Measurements from ENCODE around the gene FGGY. TPM values are rescaled to one million over a fixed set of nuclear protein-coding genes. Genes with fewer than 3 reads are reported as not detected.
A peak's percentile ranks its signal among the peaks of the same experiment; 100 is the strongest.

The FGGY gene
- total RNA-seq, 2 donors from 2014 or later: 12.4 to 17.9 TPM

DNA sequence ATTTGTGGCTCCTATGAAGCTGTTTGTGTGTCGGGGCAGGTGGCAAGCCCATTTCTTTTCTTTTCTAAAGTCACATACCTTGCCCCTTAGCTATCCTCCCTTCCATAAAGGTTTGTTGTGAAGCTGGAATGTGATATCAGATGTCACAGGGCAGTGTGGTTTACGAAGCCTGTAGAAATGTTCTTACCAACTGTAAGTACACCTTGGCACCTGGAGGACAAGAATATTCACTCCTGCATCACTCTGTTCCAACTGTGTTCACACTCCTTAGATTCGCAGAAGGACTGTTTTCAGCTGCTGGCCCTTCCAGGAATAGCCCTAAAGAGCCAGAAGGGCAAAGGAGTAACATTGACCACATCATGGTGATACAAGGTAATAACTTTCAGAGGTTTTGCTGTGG is 176.9 kb downstream of the FGGY start:
- Mint-ChIP-seq H3K4me3 (no peak overlapping the region), H3K27me3 (ENCODE audit: low read depth) (no peaks in the 10 kb centered on the region), H3K27ac (no peak overlapping the region), H3K36me3 (ENCODE audit: insufficient read depth in 2 of 2) (peaks cover 0 to 4% of the 10 kb centered on the region in 2 donors), H3K4me1 (ENCODE audit: low read depth) (peaks cover 16% of the 10 kb centered on the region), H3K9me3 (peaks cover 2% of the 10 kb centered on the region in 2 donors)
- DNase-seq (no peak), ATAC-seq (replicated peaks in 1 of 2) (no peak)

DNA sequence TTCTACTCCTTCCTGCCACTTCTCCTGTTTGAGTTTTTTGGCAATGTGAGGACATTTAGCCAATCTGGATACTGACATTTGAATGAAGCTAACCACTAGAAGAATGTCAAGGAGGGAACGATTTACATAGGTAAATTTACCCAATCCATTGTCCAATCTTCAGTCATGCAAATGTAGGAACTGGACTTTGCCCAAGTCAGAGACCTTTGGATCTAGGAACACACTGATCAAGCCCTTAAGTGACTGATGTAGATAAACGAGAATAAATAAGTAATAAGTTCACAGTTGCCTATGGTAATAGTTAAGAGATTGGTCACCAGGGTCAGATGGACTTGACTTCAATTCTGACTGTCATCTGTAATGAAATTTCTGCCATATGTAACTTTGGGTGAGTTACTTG is 177.6 kb downstream of the FGGY start:
- H3K27ac Mint-ChIP-seq: no peak overlapping the region
- peaks cover 0 to 2% of the 10 kb centered on the region in 2 donors for H3K9me3 Mint-ChIP-seq
- no peaks in the 10 kb centered on the region for H3K27me3 Mint-ChIP-seq (ENCODE audit: low read depth)
- no peak for DNase-seq
- no peak for ATAC-seq (replicated peaks in 1 of 2)
- peaks cover 0 to 4% of the 10 kb centered on the region in 2 donors for H3K36me3 Mint-ChIP-seq (ENCODE audit: insufficient read depth in 2 of 2)
- H3K4me3 Mint-ChIP-seq: no peak overlapping the region
- H3K4me1 Mint-ChIP-seq (ENCODE audit: low read depth): peaks cover 16% of the 10 kb centered on the region

DNA sequence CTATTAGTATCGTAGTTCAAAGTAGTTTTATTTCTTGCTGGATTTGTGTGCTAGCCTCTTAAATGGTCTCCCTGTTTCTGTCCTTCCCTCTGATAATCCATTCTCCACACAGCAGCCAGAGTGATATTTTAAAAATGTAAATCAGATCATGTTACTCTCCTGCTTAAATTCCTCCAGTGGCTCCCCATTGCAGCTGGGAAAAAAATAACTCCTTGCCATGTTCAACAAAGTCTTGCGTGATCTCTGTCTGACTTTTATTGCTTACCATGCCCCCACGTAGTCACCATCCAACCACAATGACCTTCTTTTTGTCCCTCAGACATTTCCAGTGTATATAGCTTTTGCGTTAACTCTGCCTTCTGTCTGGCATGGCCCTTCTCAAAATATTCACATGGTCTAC is 178.8 kb downstream of the FGGY start:
- peaks cover 0 to 2% of the 10 kb centered on the region in 2 donors for H3K9me3 Mint-ChIP-seq
- no peak overlapping the region for H3K4me3 Mint-ChIP-seq
- no peaks in the 10 kb centered on the region for H3K27me3 Mint-ChIP-seq (ENCODE audit: low read depth)
- peak overlapping the region; percentile 21 for H3K27ac Mint-ChIP-seq
- H3K36me3 Mint-ChIP-seq (ENCODE audit: insufficient read depth in 2 of 2): peaks cover 0 to 4% of the 10 kb centered on the region in 2 donors
- peaks cover 16% of the 10 kb centered on the region for H3K4me1 Mint-ChIP-seq (ENCODE audit: low read depth)
- DNase-seq (no peak), ATAC-seq (replicated peaks in 1 of 2) (no peak)

DNA sequence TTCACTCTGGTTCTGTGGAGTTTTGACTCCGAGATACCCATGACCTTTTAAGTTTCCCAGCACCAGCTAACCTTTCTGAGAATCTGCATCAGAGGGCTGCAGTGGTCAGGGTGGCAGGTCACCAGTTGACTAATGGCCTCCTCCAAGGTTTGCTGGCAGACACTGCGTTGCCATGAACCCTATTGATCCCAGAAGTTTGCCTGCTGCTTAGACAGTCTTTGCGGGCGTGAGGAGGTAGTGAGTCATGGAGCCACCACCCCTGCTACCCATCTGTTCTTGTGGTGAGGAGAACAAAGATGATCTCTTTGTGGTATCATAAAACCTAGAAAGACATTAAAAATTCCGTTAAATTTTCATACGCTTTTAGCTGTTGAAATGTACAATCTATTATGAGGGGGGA is 180.4 kb downstream of the FGGY start:
- Mint-ChIP-seq H3K9me3 (no peaks in the 10 kb centered on the region), H3K36me3 (ENCODE audit: insufficient read depth in 2 of 2) (peaks cover 0 to 4% of the 10 kb centered on the region in 2 donors), H3K27ac (peak overlapping the region; percentile 72), H3K27me3 (ENCODE audit: low read depth) (no peaks in the 10 kb centered on the region), H3K4me1 (ENCODE audit: low read depth) (peaks cover 16% of the 10 kb centered on the region), H3K4me3 (peak overlapping the region; percentile 44 to 68)
- ATAC-seq (replicated peaks in 1 of 2) (peak; percentile 95), DNase-seq (peak; percentile 72 to 78)

DNA sequence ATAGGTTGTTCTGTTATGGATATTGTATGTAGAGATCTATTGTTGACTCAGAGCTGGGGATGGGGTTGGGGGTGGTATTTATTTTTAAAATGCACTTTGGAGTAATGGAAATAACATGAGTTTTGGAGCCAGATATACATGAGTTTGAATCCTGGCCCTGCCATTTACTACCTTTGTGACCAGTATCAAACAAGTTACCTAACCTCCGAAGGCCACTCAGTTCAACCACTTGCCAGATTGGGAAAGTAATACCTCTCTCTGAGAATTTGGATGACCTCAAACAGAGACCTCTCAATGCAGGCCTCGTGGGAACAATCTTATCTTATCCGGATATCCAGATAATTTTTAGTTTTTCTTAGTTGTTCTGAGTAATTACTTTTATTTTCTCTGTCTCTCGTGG is 181.0 kb downstream of the FGGY start:
- Mint-ChIP-seq H3K4me1 (ENCODE audit: low read depth) (peaks cover 16% of the 10 kb centered on the region), H3K4me3 (peak overlapping the region in 1 of 2 donors; percentile 68), H3K27me3 (ENCODE audit: low read depth) (no peaks in the 10 kb centered on the region), H3K36me3 (ENCODE audit: insufficient read depth in 2 of 2) (peaks cover 0 to 4% of the 10 kb centered on the region in 2 donors), H3K27ac (peak overlapping the region; percentile 72), H3K9me3 (no peaks in the 10 kb centered on the region)
- DNase-seq: no peak
- no peak for ATAC-seq (replicated peaks in 1 of 2)

DNA sequence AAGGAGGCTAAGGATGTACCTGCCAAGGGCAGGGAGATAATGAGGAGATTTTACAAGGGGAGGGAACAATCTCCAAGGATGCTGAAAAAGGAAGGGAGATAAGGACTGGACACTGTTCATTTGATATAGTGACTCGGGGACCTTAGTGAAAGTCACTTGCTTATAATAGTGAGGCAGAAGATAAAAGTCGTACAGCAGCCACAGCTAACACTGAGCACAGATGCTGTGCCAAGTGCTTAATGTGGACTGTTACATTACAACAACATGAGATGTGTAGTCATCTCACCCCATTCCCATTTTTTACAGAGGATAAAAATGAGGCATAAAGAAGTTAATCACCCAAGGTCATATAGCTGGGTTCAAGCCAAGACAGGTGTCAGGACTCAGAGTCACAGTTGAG is 181.9 kb downstream of the FGGY start:
- H3K4me1 Mint-ChIP-seq (ENCODE audit: low read depth): peaks cover 16% of the 10 kb centered on the region
- H3K36me3 Mint-ChIP-seq (ENCODE audit: insufficient read depth in 2 of 2): peaks cover 0 to 4% of the 10 kb centered on the region in 2 donors
- ATAC-seq (replicated peaks in 1 of 2) (no peak), DNase-seq (no peak)
- H3K4me3 Mint-ChIP-seq: no peak overlapping the region
- no peaks in the 10 kb centered on the region for H3K27me3 Mint-ChIP-seq (ENCODE audit: low read depth)
- H3K9me3 Mint-ChIP-seq: no peaks in the 10 kb centered on the region
- H3K27ac Mint-ChIP-seq: no peak overlapping the region

DNA sequence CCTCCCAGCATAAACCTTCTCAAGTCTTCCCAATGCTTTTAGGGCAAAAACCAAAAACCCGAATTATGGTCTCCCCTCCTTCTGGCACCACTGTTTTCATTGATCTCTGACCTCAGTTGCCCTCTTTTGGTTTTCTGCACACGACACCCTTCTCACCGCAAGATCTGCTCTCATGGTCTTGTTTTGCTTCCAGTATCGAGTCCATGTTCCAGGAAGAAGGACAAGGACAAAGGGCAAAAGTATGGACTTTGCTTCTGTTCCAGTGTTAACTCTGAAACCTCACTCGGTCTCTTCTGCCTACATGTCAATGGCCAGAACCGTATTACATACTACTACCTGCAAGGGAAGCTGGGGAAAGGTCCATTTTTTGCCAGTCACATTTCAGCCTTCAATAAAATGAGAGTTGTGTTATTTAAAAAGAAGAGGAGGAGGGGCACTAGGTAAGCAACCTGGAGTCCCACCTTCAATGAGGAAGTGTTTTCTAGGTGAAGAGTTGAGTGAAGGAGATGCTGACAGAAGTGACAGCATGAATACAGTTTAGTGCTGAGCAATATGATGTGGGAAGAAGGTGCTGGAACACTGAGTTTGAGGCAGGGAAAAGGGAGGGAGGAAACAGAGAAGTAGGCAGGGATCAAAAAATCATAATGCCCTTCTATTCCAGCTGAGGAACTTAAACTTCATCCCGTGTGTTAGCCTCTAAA is 183.4 kb downstream of the FGGY start:
- no peaks in the 10 kb centered on the region for H3K27me3 Mint-ChIP-seq (ENCODE audit: low read depth)
- H3K9me3 Mint-ChIP-seq: no peaks in the 10 kb centered on the region
- peaks cover 15% of the 10 kb centered on the region for H3K4me1 Mint-ChIP-seq (ENCODE audit: low read depth)
- DNase-seq (no peak), ATAC-seq (replicated peaks in 1 of 2) (no peak)
- H3K4me3 Mint-ChIP-seq: no peak overlapping the region
- peaks cover 0 to 4% of the 10 kb centered on the region in 2 donors for H3K36me3 Mint-ChIP-seq (ENCODE audit: insufficient read depth in 2 of 2)
- no peak overlapping the region for H3K27ac Mint-ChIP-seq

DNA sequence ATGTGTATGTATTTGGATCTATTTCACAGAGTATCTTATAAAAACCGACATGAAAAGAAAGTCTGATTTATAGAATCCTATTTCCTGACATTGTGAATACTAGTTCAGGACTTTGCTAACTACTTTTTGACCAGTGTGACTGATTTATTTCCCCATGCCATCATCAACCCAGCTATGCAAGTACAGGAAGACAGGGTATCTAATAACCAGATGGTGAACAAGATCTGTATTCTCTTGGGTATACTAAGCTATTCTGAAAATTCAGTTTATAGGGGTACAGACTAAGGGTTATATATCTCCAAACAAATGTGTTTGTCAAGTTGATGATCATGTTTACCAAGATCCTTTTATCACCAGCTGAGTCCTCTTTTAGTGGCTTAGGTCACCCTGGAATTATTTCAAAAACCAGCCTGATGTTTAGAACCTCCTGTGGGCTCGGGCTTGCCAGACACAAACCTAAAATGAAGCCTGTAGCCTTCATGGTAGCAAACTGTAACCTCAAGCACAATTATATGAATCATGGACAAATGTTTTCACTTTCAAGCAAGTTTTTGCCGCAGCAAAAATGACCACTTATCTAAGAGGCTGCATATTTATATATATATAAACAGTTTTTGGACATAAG is 185.1 kb downstream of the FGGY start:
- H3K4me1 Mint-ChIP-seq (ENCODE audit: low read depth): peaks cover 7% of the 10 kb centered on the region
- no peak overlapping the region for H3K4me3 Mint-ChIP-seq
- no peaks in the 10 kb centered on the region for H3K9me3 Mint-ChIP-seq
- ATAC-seq (replicated peaks in 1 of 2) (no peak), DNase-seq (no peak)
- no peak overlapping the region for H3K27ac Mint-ChIP-seq
- peaks cover 0 to under 1% of the 10 kb centered on the region in 2 donors for H3K36me3 Mint-ChIP-seq (ENCODE audit: insufficient read depth in 2 of 2)
- H3K27me3 Mint-ChIP-seq (ENCODE audit: low read depth): no peaks in the 10 kb centered on the region

DNA sequence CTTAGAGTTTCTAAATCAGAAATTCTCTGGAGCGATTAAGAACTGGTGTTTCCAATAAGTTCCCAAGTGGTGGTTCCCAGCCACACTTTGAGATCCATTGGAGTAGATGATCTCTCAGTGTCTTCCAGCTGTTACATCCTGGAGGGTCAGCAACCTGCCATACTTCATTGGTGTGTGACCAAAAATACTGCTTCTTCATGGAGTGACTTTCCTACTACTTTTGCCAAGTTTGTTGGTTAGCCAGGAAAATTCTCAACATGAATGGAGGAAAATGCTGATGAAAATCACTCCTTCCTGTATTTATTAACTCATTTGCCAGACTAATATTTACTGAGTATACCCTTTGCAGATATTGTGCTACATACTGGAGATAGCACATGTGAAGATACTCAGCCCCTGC is 186.1 kb downstream of the FGGY start:
- H3K9me3 Mint-ChIP-seq: no peaks in the 10 kb centered on the region
- ATAC-seq (replicated peaks in 1 of 2): no peak
- no peak for DNase-seq
- no peaks in the 10 kb centered on the region for H3K27me3 Mint-ChIP-seq (ENCODE audit: low read depth)
- H3K27ac Mint-ChIP-seq: no peak overlapping the region
- H3K4me1 Mint-ChIP-seq (ENCODE audit: low read depth): no peaks in the 10 kb centered on the region
- no peaks in the 10 kb centered on the region for H3K36me3 Mint-ChIP-seq (ENCODE audit: insufficient read depth in 2 of 2)
- no peak overlapping the region for H3K4me3 Mint-ChIP-seq

DNA sequence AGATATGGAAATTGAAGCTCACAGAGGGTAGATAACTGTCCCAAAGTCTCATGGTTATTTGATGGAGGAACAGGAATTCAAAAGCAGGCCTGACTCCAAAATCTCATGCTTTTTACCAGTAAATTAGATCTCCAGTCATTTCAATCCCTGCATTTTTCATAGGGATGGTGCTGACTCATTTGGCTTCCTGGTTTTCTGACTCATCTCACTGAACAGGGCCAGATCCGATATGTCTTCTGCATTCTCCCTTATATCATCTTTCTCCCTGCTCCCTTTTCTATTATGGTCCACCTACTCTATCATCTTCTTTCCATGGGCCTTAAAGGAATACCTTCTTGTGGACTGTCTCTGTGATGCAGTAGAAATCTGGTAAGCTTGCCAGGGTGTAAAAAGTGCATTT is 187.2 kb downstream of the FGGY start:
- Mint-ChIP-seq H3K27ac (no peak overlapping the region), H3K9me3 (no peaks in the 10 kb centered on the region), H3K4me3 (no peak overlapping the region), H3K36me3 (ENCODE audit: insufficient read depth in 2 of 2) (no peaks in the 10 kb centered on the region), H3K4me1 (ENCODE audit: low read depth) (no peaks in the 10 kb centered on the region), H3K27me3 (ENCODE audit: low read depth) (no peaks in the 10 kb centered on the region)
- DNase-seq (no peak), ATAC-seq (replicated peaks in 1 of 2) (peak in 1 of 2 donors; percentile 48)

DNA sequence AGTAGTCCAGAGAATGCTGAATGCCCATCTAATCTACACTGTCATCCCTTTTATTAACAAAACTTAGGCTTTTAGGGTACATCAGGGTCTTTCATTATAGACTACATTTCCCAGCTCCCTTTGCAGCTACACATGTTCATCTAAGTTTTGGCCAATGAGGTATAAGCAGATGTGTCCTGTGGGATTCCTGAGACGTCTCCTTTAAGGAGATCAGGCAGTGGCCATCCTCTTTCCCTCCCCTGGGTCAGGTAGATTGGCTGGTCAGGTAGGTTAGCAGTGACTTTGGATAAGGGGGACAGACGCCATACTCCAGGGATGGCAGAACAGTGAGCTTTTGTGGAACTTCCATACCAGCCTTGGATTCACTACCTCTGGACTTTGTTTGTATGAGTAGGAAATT is 188.3 kb downstream of the FGGY start:
- ATAC-seq (replicated peaks in 1 of 2): no peak
- Mint-ChIP-seq H3K4me1 (ENCODE audit: low read depth) (no peaks in the 10 kb centered on the region), H3K36me3 (ENCODE audit: insufficient read depth in 2 of 2) (no peaks in the 10 kb centered on the region), H3K27ac (no peak overlapping the region), H3K9me3 (no peaks in the 10 kb centered on the region), H3K4me3 (no peak overlapping the region), H3K27me3 (ENCODE audit: low read depth) (no peaks in the 10 kb centered on the region)
- DNase-seq: no peak

DNA sequence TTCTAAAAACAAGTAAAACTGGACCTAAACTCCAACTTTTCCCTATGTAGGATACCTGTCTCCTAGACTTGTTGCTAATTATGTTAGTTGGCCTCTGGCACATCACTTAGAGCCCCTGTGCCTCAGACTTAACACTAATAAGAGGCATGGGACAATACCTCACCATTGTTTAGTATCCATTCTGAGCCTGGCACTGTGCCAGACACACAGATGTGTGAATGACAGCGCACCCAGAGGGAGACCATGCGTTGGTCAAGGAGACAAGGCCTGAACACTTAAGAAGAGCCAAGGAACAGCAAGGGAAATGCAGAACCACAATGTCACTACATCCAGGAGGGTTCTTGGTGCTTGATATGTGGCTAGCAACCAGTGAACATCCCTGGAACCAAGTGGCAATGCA is 189.1 kb downstream of the FGGY start:
- Mint-ChIP-seq H3K9me3 (no peaks in the 10 kb centered on the region), H3K27me3 (ENCODE audit: low read depth) (no peaks in the 10 kb centered on the region), H3K27ac (no peak overlapping the region), H3K36me3 (ENCODE audit: insufficient read depth in 2 of 2) (no peaks in the 10 kb centered on the region), H3K4me1 (ENCODE audit: low read depth) (no peaks in the 10 kb centered on the region), H3K4me3 (no peak overlapping the region)
- no peak for DNase-seq
- ATAC-seq (replicated peaks in 1 of 2): no peak

DNA sequence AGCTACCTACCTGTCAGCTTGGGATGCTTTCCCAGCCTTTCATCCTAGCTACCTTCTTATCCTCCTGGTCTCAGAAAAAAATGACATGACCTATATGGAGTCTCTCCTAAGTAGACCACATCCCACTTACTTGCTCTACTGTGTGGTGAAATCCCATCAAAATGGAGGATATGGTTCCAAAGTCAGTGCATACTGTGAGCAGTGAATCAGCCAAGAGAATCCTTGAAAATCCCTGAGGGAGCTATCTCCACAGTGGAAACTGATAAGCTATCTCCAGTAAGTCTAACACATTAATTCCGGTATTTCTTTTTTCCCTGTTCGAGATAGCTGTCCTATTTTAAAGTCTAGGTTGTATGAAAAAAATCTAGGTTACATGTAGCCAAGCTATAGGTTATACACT is 189.7 kb downstream of the FGGY start:
- no peak overlapping the region for H3K27ac Mint-ChIP-seq
- H3K4me1 Mint-ChIP-seq (ENCODE audit: low read depth): no peaks in the 10 kb centered on the region
- no peak overlapping the region for H3K4me3 Mint-ChIP-seq
- no peaks in the 10 kb centered on the region for H3K9me3 Mint-ChIP-seq
- DNase-seq (no peak), ATAC-seq (replicated peaks in 1 of 2) (no peak)
- H3K27me3 Mint-ChIP-seq (ENCODE audit: low read depth): no peaks in the 10 kb centered on the region
- no peaks in the 10 kb centered on the region for H3K36me3 Mint-ChIP-seq (ENCODE audit: insufficient read depth in 2 of 2)
